CD4-positive, alpha-beta T cell treated with Interleukin-2 at 100 ng/mL for 4 hours (primary cell): ENCODE results near the gene BHLHE40.

Experiments
- DNase-seq: peaks from one replicate; pipeline ENCODE4 v3.0.0-alpha.2; 2020; ENCODE audit warnings: low spot score

The BHLHE40 gene

DNA sequence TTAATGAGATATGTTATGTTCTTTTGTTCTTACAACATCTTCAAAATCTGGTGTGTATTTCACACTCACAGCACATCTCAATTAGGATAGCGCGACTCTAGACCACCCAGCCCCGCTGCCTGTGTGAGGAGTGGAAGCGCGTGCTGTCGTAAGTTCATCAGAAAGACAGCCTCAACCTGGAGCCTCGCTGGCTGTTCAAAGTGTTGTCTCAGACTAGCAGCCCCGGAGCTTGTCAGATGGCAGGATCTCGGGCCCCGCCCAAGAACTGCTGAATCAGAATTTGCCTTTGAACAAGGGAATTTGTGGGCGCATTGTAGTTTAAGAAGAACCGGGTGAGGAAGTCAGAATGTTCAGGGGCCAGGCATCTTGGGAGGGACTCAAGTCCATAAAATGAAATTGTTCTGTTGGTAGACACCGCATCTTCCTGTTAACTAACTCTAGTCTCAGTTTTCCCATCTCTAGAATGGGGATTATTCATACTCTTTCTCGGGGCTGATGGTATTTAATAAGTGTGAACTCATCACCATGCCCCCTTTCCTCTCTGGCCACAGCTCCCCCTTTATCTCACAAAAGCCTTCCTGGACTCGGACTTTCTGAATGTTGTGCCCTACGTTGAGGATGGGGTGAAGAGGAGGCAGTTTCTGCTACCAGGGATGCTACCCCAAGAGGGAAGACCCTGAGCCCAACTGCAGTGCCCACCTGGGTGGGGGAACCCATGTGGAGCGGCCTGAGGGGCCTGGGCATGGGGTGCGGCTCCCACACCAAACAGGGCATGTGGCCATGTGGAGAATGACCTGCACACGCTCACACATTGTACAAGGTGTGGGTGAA, 40.4 kb downstream of the BHLHE40 start:
- peak; percentile 91 for DNase-seq

DNA sequence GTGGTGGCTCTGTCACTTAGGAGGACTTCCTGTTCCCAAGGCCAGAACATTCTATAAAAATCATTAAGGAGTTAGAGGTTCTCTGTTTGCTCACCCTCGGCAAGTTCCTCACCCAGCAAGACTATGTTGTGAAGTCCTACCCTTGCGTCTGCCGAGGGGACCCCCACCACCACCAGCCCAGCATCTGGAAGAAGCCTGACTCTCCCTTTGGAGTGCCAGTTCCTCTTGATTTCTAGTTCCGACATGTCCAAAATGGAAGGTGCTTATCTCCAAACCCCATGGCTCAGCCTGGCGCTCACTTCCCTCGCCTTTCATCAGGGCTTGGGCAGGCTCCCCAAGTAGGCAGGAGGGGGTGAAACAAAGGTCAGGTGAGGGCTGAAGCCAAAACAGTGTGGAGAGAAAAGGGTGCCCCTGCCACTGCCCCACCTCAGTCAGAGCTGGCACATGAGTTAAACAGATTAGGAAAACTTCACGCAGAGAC, 41.0 kb downstream of the BHLHE40 start:
- DNase-seq: no peak

- DNase-seq: no peak
Measured at GRCh38 chr3:5021116-5022092, 42.2 kb downstream of the BHLHE40 start.

DNA sequence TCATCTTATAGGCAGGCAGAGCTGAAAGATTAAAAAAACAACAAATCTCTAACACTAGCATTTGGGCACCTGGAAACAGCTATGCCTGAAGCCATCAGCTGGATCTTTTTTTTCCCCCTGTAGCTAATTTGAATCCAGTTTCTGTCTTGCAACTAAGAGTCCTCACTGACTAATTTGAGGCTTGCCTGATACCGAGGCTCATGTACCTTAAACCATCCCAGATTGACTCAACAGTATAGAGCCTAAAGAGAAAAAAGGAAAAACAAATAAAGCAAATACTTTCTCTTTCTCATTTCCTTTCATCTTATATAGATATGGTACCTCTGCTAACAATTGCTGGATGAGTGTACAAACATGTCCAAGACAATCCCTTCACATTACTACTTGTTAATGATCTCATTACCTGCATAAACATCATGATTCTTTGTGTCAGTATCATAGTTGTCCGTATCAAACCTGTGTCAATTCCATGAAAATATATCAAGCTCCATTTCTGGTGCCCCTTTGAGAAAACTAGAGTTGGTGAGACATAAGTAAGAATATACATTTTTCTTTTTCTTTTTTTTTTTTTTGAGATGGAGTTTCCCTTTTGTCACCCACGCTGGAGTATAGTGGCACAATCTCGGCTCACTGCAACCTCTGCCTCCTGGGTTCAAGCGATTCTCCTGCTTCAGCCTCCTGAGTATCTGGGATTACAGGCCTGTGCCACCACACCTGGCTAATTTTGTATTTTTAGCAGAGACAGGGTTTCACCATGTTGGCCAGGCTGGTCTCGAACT, 43.1 kb downstream of the BHLHE40 start:
- DNase-seq: no peak

DNA sequence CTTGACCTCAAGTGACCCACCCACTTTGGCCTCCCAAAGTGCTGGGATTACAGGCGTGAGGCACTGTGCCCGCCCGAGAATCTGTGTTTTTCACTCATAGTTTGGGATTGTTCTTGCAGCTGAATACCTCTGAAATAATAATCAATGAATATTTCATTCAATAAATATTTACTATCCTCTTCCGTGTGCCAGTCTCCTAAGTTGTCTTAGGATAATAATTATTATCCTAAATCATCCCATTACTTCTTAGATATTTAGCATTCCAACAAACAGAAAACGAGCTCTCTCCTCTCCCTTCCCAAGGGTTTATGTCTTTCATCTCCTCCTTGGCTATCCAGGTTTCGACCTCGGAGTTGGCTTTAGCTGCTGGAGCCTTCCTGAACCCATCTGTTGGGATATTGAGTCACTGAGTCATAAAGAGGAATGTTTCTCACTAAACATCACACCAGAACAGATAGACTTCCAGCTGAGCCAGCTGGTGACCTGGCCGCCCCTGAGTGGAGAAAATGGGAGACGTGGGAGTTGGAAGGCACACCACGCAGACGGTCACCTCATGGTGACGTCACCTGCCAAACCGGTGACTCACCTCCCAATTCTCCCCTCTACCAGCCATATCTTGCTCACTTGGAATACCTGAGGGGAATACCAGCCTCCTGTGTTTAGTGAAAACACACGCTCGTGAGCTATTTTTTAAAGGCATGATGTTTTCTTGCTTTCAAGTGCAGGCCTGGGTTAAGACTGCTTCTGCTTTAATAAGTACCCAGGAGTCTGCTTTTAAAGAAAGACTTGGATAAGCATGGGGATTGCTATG, 43.9 kb downstream of the BHLHE40 start:
- no peak for DNase-seq

- no peak for DNase-seq
Measured at GRCh38 chr3:5023777-5024346, 44.6 kb downstream of the BHLHE40 start.

- no peak for DNase-seq
Measured at GRCh38 chr3:5026046-5026362, 46.8 kb downstream of the BHLHE40 start.

DNA sequence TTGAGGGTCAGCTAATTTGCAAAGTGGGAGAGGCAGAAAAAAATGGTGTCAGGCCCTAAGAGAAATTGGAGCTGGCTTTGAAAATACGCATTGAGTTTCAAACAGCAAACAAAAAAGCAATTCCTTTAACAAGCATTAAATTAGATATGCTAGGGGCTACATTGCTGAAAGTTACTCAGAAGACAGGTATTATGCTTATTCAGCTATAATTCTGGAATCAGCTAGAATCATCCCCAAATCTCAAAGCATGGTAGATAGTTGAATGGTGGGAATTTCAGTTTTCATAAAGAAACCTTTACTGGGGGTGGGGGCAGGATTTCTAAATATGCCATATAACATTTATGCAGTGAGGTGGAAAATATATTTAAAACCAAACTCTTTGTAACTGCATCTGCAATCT, 50.5 kb downstream of the BHLHE40 start:
- DNase-seq: no peak

DNA sequence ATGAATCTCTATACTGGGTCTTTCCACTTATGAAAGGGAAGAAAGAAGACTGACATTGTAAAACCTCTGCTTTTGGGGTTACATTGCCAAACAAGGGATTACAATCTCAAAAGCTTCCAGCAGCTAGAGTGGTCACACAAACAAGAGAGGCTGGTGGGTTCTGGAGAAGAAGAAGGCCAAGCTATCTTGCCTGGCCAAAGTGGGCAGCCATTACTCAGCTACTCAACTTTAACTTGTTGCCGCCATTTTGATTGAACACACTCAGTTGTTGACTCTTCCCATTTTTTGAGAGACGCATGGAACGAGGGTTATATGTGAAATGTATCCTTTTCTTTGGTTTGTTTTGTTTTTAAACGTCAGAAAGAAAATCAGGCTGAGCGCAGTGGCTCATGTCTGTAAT, 50.9 kb downstream of the BHLHE40 start:
- DNase-seq: no peak

DNA sequence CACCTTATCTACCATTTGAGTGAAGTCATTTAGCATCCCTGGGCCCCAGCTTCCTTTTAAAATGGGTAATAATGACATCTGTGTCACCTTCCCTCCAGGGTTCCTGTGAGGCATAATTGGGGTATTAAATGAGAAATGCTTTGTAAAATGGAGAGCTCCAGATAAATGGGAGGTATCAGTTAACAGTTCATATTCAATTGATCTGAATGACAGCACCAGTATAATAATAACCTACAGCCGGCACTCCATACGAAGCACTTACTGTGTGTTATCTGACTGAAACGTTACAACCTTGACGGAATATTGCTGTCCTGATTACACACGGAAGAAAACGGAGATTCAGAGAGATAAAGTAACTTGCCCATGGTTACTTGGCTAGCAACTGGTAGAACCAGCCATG, 53.6 kb downstream of the BHLHE40 start:
- no peak for DNase-seq
